Activated naive CD8-positive, alpha-beta T cell treated with anti-CD3 and anti-CD28 coated beads, Interleukin-2, amount 50 U/mL, for 24 hours (primary cell): Measurements from ENCODE around the gene PLA2G2E.

Source experiments
- ATAC-seq: fragments of 150-1000 bp; cut with Tn5 transposase; one replicate; pipeline ENCODE4 v1.10.0; 2021
- DNase-seq: peaks from one replicate; pipeline ENCODE4 v3.0.0; 2021
- H3K27ac Mint-ChIP-seq: one replicate; pipeline ENCODE4 v1.8.0; 2021; ENCODE audit warnings: mild to moderate bottlenecking, mixed read lengths
- H3K27me3 Mint-ChIP-seq: one replicate; pipeline ENCODE4 v1.8.0; 2021; ENCODE audit warnings: mixed read lengths
- H3K36me3 Mint-ChIP-seq: one replicate; pipeline ENCODE4 v1.8.0; 2021; ENCODE audit warnings: low read depth, mixed read lengths
- H3K4me1 Mint-ChIP-seq: one replicate; pipeline ENCODE4 v1.8.0; 2021; ENCODE audit warnings: mixed read lengths
- H3K4me3 Mint-ChIP-seq: one replicate; pipeline ENCODE4 v1.8.0; 2021; ENCODE audit warnings: mild to moderate bottlenecking, moderate library complexity, mixed read lengths
- H3K9me3 Mint-ChIP-seq: one replicate; pipeline ENCODE4 v1.8.0; 2021; ENCODE audit warnings: mixed read lengths

Gene PLA2G2E

GRCh38 chr1:19923137-19923952 is at the start of gene PLA2G2E:
Gene PLA2G2E, minus strand, starts transcription at chr1:19923617. Its CDS starts 58 bp downstream, at chr1:19923559.
- DNase-seq: no peak
- Mint-ChIP-seq H3K9me3 (no peaks in the 10 kb centered on the region), H3K27ac (no peak within 1 kb of the TSS), H3K4me1 (no peaks in the 10 kb centered on the region), H3K27me3 (peaks cover 2% of the 10 kb centered on the region), H3K36me3 (no peaks in the 10 kb centered on the region), H3K4me3 (no peak within 1 kb of the TSS)
- ATAC-seq: no peak

GRCh38 chr1:19971664-19972063 is 48.2 kb upstream of the PLA2G2E start:
- peaks cover 27% of the 10 kb centered on the region for H3K27me3 Mint-ChIP-seq
- H3K27ac Mint-ChIP-seq: no peak overlapping the region

GRCh38 chr1:19969898-19970660 is 46.7 kb upstream of the PLA2G2E start:
- Mint-ChIP-seq H3K9me3 (no peaks in the 10 kb centered on the region), H3K27me3 (peaks cover 30% of the 10 kb centered on the region), H3K36me3 (no peaks in the 10 kb centered on the region), H3K4me1 (no peaks in the 10 kb centered on the region), H3K27ac (no peak overlapping the region), H3K4me3 (no peak overlapping the region)
- ATAC-seq (no peak), DNase-seq (no peak)

More at GRCh38 chr1:19971664-19972063, 48.2 kb upstream of the PLA2G2E start:
- Mint-ChIP-seq H3K36me3 (no peaks in the 10 kb centered on the region), H3K4me3 (no peak overlapping the region), H3K9me3 (no peaks in the 10 kb centered on the region), H3K4me1 (no peaks in the 10 kb centered on the region)
- no peak for DNase-seq
- ATAC-seq: no peak

GRCh38 chr1:19967808-19968207 is 44.4 kb upstream of the PLA2G2E start:
- Mint-ChIP-seq H3K27me3 (peaks cover 48% of the 10 kb centered on the region), H3K36me3 (no peaks in the 10 kb centered on the region), H3K27ac (no peak overlapping the region), H3K4me1 (no peaks in the 10 kb centered on the region), H3K4me3 (no peak overlapping the region), H3K9me3 (no peaks in the 10 kb centered on the region)
- ATAC-seq: no peak
- no peak for DNase-seq

- Mint-ChIP-seq H3K36me3 (no peaks in the 10 kb centered on the region), H3K9me3 (no peaks in the 10 kb centered on the region), H3K4me3 (no peak overlapping the region), H3K27me3 (peaks cover 43% of the 10 kb centered on the region), H3K4me1 (no peaks in the 10 kb centered on the region), H3K27ac (no peak overlapping the region)
- ATAC-seq (no peak), DNase-seq (no peak)
These were observed 41.1 kb upstream of the PLA2G2E start for GRCh38 chr1:19964542-19964941.

- ATAC-seq (no peak), DNase-seq (no peak)
- Mint-ChIP-seq H3K36me3 (no peaks in the 10 kb centered on the region), H3K27me3 (peaks cover 45% of the 10 kb centered on the region), H3K27ac (no peak overlapping the region), H3K4me3 (no peak overlapping the region), H3K9me3 (no peaks in the 10 kb centered on the region), H3K4me1 (no peaks in the 10 kb centered on the region)
These were observed 40.2 kb upstream of the PLA2G2E start for GRCh38 chr1:19963636-19964035.

- DNase-seq: no peak
- Mint-ChIP-seq H3K4me1 (no peaks in the 10 kb centered on the region), H3K27me3 (peaks cover 44% of the 10 kb centered on the region), H3K27ac (no peak overlapping the region), H3K9me3 (no peaks in the 10 kb centered on the region), H3K36me3 (no peaks in the 10 kb centered on the region), H3K4me3 (no peak overlapping the region)
- no peak for ATAC-seq
These were observed 37.2 kb upstream of the PLA2G2E start for GRCh38 chr1:19960591-19960990.

- no peak for ATAC-seq
- peaks cover 42% of the 10 kb centered on the region for H3K27me3 Mint-ChIP-seq
- no peak for DNase-seq
- H3K9me3 Mint-ChIP-seq: no peaks in the 10 kb centered on the region
- H3K4me1 Mint-ChIP-seq: peaks cover 5% of the 10 kb centered on the region
- H3K4me3 Mint-ChIP-seq: no peak overlapping the region
- no peaks in the 10 kb centered on the region for H3K36me3 Mint-ChIP-seq
- no peak overlapping the region for H3K27ac Mint-ChIP-seq
These were observed 34.4 kb upstream of the PLA2G2E start for GRCh38 chr1:19957779-19958178.

GRCh38 chr1:19955534-19956170 is 32.2 kb upstream of the PLA2G2E start:
- Mint-ChIP-seq H3K27me3 (peaks cover 41% of the 10 kb centered on the region), H3K27ac (no peak overlapping the region)

GRCh38 chr1:19954059-19954458 is 30.6 kb upstream of the PLA2G2E start:
- no peak overlapping the region for H3K4me3 Mint-ChIP-seq
- no peaks in the 10 kb centered on the region for H3K36me3 Mint-ChIP-seq
- H3K9me3 Mint-ChIP-seq: no peaks in the 10 kb centered on the region
- H3K27me3 Mint-ChIP-seq: peaks cover 41% of the 10 kb centered on the region
- H3K4me1 Mint-ChIP-seq: peaks cover 5% of the 10 kb centered on the region
- no peak for ATAC-seq
- H3K27ac Mint-ChIP-seq: no peak overlapping the region
- DNase-seq: no peak

More at GRCh38 chr1:19955534-19956170, 32.2 kb upstream of the PLA2G2E start:
- no peaks in the 10 kb centered on the region for H3K36me3 Mint-ChIP-seq
- DNase-seq (no peak), ATAC-seq (no peak)
- no peak overlapping the region for H3K4me3 Mint-ChIP-seq
- no peaks in the 10 kb centered on the region for H3K9me3 Mint-ChIP-seq
- peaks cover 5% of the 10 kb centered on the region for H3K4me1 Mint-ChIP-seq

GRCh38 chr1:19949016-19949415 is 25.6 kb upstream of the PLA2G2E start:
- Mint-ChIP-seq H3K27me3 (peaks cover 21% of the 10 kb centered on the region), H3K4me1 (peaks cover 20% of the 10 kb centered on the region), H3K4me3 (no peak overlapping the region), H3K9me3 (no peaks in the 10 kb centered on the region), H3K36me3 (no peaks in the 10 kb centered on the region), H3K27ac (no peak overlapping the region)
- ATAC-seq (peak; percentile 60), DNase-seq (no peak)

GRCh38 chr1:19946971-19947370 is 23.6 kb upstream of the PLA2G2E start:
- H3K4me3 Mint-ChIP-seq: no peak overlapping the region
- H3K27ac Mint-ChIP-seq: no peak overlapping the region
- peaks cover 17% of the 10 kb centered on the region for H3K27me3 Mint-ChIP-seq
- DNase-seq: no peak
- H3K9me3 Mint-ChIP-seq: no peaks in the 10 kb centered on the region
- ATAC-seq: no peak
- peaks cover 20% of the 10 kb centered on the region for H3K4me1 Mint-ChIP-seq
- no peaks in the 10 kb centered on the region for H3K36me3 Mint-ChIP-seq

GRCh38 chr1:19946331-19946751 is 22.9 kb upstream of the PLA2G2E start:
- Mint-ChIP-seq H3K27me3 (peaks cover 16% of the 10 kb centered on the region), H3K36me3 (no peaks in the 10 kb centered on the region), H3K9me3 (no peaks in the 10 kb centered on the region), H3K27ac (peak overlapping the region; percentile 50), H3K4me3 (no peak overlapping the region), H3K4me1 (peaks cover 20% of the 10 kb centered on the region)
- ATAC-seq (no peak), DNase-seq (no peak)

- Mint-ChIP-seq H3K4me3 (no peak overlapping the region), H3K36me3 (no peaks in the 10 kb centered on the region), H3K4me1 (peaks cover 20% of the 10 kb centered on the region), H3K9me3 (no peaks in the 10 kb centered on the region), H3K27me3 (peaks cover 16% of the 10 kb centered on the region), H3K27ac (peak overlapping the region; percentile 50)
- peak; percentile 95 for ATAC-seq
- DNase-seq: no peak
These were observed 22.5 kb upstream of the PLA2G2E start for GRCh38 chr1:19945914-19946313.
